Measurements from ENCODE around the gene GRIN2C. TPM values are rescaled to one million over a fixed set of nuclear protein-coding genes. Genes with fewer than 3 reads are reported as not detected.

Gene GRIN2C
- total RNA-seq, 4 donors from 2014 or later: 0.49 to 0.55 TPM; not detected in 2

DNA sequence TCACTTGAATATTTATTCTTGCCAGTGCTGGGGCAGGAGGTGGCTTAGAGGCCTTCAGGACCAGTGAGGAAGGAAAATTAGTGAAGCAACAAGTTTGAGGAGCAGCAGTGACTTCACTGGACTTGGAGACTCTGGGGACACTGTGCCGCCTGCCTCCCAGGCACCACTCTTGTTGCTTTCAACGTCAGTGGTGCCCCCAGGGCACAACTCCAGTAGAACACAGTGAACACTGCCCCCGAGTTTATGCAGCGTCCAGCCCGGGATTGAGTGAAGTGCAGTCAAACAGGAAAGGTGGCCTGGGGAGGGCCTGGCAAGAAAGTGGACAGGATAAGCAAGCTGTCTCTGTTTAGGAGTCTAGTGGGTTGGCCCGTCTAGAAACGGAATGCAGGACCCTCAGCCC lies 59.2 kb downstream of the GRIN2C start:
- TF ChIP-seq, protein P1, sequence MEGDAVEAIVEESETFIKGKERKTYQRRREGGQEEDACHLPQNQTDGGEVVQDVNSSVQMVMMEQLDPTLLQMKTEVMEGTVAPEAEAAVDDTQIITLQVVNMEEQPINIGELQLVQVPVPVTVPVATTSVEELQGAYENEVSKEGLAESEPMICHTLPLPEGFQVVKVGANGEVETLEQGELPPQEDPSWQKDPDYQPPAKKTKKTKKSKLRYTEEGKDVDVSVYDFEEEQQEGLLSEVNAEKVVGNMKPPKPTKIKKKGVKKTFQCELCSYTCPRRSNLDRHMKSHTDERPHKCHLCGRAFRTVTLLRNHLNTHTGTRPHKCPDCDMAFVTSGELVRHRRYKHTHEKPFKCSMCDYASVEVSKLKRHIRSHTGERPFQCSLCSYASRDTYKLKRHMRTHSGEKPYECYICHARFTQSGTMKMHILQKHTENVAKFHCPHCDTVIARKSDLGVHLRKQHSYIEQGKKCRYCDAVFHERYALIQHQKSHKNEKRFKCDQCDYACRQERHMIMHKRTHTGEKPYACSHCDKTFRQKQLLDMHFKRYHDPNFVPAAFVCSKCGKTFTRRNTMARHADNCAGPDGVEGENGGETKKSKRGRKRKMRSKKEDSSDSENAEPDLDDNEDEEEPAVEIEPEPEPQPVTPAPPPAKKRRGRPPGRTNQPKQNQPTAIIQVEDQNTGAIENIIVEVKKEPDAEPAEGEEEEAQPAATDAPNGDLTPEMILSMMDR (IDR thresholded peaks at IDR 0.05): no peak
- TF ChIP-seq POLR2A (IDR thresholded peaks at IDR 0.05): no peak
- no peak for DNase-seq (ENCODE audit: low spot score in 2 of 2)
- 85 to 88% methylated on average over 7 of the region's 7 CpGs for WGBS, 2 donors
- H3K4me3 ChIP-seq (ENCODE audit: low read depth, poor library complexity, severe bottlenecking): no peak overlapping the region
- intact Hi-C loops (cut with DNase I; ENCODE audit: low total_unique reads): no loop called here

DNA sequence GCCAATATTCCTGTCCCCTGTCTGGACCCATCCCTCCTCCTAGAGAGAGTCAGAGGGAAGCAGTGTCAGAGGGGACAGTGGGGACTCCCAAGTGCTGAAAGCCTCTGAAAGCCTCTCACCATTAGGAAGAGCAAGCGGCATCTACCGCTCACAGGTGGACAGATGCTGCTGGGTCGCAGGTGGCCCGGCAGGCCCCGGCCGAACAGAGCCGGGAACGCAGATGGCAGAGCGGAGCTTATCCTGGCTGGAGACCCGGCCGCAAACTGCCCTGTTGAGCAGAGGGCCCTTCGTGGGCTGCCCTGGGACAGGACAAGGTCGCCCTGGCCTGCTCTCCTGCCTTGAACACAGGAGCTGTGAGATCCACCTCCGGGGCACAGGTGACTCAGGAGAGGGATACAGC lies 60.6 kb downstream of the GRIN2C start:
- TF ChIP-seq POLR2A (IDR thresholded peaks at IDR 0.05): no peak
- TF ChIP-seq, protein P1 (IDR thresholded peaks at IDR 0.05): no peak
- no peak overlapping the region for H3K4me3 ChIP-seq (ENCODE audit: low read depth, poor library complexity, severe bottlenecking)
- no peak for DNase-seq (ENCODE audit: low spot score in 2 of 2)
- intact Hi-C loops (cut with DNase I; ENCODE audit: low total_unique reads): no loop called here
- whole genome bisulfite sequencing, 2 donors: 98% methylated on average over 10 to 14 of the region's 14 CpGs

DNA sequence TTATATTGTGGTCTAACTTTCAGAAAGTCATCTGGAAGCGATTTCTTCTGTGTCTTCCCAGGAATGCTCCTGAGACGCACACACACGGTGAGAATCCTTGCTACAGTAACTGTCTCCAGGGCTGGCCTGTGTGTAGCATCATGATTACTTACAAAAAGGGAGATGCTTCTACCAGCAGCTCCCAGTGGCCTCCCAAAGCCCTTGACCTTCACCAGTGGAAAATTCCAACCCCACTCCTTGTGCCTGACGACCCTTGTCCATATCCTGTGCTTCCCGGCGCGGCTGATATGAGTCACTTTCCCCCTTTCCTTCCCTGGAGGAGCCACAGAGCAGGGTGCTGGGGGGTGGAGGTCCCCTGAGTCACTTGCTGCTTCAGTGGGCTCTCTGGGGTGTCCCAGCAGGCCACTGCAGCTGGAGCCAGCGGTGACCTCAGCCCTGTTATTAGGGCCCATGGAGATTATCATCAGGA lies 61.4 kb downstream of the GRIN2C start:
- intact Hi-C loops (cut with DNase I; ENCODE audit: low total_unique reads): no loop called here
- no peak for TF ChIP-seq POLR2A (IDR thresholded peaks at IDR 0.05)
- TF ChIP-seq, protein P1 (IDR thresholded peaks at IDR 0.05): no peak
- no peak overlapping the region for H3K4me3 ChIP-seq (ENCODE audit: low read depth, poor library complexity, severe bottlenecking)
- DNase-seq (ENCODE audit: low spot score in 2 of 2): no peak
- 79% methylated on average over 8 of the region's 8 CpGs for WGBS, 2 donors

DNA sequence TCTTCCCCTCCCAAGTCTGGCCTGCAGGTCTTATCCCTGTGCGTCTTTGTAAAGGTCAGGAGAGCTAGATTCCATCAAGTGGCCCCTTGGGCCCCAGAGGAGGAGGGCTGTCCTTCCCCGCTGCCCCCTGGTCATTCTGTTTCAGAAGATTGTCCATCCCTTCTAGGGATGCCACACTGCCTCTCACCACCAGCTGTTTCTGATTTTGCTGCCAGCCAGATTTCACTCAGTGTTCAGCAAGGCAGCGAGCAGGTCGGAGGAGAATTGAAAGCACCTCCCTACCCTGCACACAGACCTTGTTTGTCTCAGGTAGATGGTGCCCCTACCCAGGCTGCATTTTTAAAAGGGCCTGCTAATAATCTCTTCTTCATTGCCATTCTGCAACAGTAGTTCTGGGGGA lies 61.9 kb downstream of the GRIN2C start:
- WGBS, 2 donors: 88 to 90% methylated on average over 4 of the region's 4 CpGs
- H3K4me3 ChIP-seq (ENCODE audit: low read depth, poor library complexity, severe bottlenecking): no peak overlapping the region
- TF ChIP-seq, protein P1 (IDR thresholded peaks at IDR 0.05): no peak
- no peak for TF ChIP-seq POLR2A (IDR thresholded peaks at IDR 0.05)
- DNase-seq (ENCODE audit: low spot score in 2 of 2): no peak
- intact Hi-C loops (cut with DNase I; ENCODE audit: low total_unique reads): no loop called here

DNA sequence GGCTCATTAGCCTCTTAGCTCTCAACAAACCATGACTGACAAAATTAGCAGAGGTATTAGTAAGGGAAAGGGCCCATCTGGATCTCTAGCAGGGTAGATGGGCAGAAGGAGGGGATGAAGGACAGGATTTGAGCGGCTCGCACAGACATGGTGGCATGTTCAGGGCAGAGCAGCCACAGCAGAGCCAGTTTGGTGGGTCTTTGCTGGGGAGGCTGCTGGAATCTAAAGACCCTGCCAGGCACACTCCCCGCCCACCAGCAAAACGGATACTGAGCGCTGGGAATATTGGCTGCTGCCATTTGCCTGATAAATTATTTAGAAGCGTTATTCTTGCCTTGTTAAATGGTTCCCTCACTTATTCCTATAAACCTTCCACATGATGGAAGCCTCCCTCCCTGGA lies 62.8 kb downstream of the GRIN2C start:
- WGBS, 2 donors: 78 to 88% methylated on average over 6 of the region's 6 CpGs
- intact Hi-C loops (cut with DNase I; ENCODE audit: low total_unique reads): no loop called here
- TF ChIP-seq, protein P1 (IDR thresholded peaks at IDR 0.05): no peak
- no peak for TF ChIP-seq POLR2A (IDR thresholded peaks at IDR 0.05)
- H3K4me3 ChIP-seq (ENCODE audit: low read depth, poor library complexity, severe bottlenecking): no peak overlapping the region
- DNase-seq (ENCODE audit: low spot score in 2 of 2): no peak

DNA sequence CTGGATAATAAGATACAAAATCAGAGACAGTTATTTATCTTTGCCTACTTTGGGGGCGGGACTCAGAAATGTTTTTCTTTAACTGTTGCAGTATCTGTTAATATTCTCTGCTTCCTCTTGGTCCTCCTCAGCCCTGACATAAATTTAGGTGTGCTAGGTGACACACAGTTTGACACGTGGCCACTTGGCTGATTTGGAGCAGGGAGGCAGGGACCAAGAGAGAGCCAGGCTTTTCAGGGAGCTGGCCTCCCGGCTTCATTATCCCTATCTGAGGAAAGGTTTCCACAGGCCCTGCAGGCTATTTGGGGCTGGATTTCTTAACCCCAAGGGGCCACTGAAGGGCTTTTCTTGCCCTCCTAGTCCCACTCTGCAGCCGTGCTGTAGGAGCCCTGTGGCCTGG lies 63.5 kb downstream of the GRIN2C start:
- 83 to 84% methylated on average over 4 of the region's 4 CpGs for WGBS, 2 donors
- no peak overlapping the region for H3K4me3 ChIP-seq (ENCODE audit: low read depth, poor library complexity, severe bottlenecking)
- no peak for DNase-seq (ENCODE audit: low spot score in 2 of 2)
- intact Hi-C loops (cut with DNase I; ENCODE audit: low total_unique reads): no loop called here
- no peak for TF ChIP-seq POLR2A (IDR thresholded peaks at IDR 0.05)
- TF ChIP-seq, protein P1 (IDR thresholded peaks at IDR 0.05): no peak
